AG20443 (cell line): ENCODE data around the gene EPHA8.

ENCODE experiments used
- DNase-seq: peaks from one replicate; pipeline ENCODE4 v3.0.0; 2012; ENCODE audit warnings: low spot score, mixed read lengths

Gene EPHA8

DNA sequence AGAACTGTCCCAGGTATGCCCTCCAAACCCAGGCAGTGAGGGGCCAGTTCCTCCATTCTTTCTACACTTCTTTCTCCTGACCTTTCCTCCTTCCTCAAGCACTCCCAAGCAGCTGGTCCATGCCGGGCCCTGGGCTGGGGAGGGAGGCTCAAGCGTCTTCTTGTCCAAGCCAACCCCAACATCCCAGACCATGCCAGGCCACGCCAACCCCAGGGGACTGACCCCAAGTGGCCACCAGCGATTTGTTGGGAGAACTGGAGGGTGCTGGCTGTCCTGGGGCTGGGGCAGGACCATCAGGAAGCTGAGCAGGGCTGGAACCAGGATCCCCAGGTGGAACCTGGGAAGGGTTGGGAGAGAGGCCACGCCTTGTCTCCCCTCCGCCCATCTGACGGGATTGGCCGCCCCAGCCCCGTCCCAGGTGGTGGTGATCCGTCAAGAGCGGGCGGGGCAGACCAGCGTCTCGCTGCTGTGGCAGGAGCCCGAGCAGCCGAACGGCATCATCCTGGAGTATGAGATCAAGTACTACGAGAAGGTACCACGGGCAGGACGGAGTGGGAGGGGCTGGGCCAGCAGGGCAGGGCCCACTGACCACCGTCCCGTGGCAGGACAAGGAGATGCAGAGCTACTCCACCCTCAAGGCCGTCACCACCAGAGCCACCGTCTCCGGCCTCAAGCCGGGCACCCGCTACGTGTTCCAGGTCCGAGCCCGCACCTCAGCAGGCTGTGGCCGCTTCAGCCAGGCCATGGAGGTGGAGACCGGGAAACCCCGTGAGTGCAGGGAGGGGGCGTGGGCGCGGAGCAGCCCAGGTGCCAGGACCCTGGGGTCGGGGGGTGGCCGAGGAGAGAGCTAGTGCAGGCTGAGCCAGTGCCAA is 29.9 kb downstream of the EPHA8 start:
- DNase-seq: no peak

- DNase-seq: no peak
Measured at GRCh38 chr1:22594396-22594795, 31.1 kb downstream of the EPHA8 start.

GRCh38 chr1:22595108-22595507 is 31.8 kb downstream of the EPHA8 start:
- no peak for DNase-seq

DNA sequence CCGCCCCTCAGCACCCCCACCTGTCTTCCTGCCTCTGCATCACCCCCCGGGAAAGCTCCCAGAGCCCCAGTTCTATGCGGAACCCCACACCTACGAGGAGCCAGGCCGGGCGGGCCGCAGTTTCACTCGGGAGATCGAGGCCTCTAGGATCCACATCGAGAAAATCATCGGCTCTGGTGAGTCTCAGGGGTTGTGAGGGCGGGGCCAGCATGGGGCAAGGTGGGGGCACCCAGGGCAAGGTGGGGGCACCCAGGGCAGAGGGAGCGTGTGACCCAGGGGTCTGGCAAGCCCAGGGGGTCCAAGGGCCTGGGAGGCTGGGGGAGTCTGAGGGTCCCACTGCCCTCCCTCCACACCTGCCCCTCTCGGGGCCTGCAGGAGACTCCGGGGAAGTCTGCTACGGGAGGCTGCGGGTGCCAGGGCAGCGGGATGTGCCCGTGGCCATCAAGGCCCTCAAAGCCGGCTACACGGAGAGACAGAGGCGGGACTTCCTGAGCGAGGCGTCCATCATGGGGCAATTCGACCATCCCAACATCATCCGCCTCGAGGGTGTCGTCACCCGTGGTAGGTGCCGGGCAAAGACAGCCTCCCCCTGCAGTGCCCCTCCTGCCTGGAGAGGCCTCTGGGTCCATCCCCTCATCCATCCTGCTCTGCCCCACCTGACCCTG is 34.1 kb downstream of the EPHA8 start:
- DNase-seq: no peak

- DNase-seq: no peak
Measured at GRCh38 chr1:22597996-22598395, 34.7 kb downstream of the EPHA8 start.

- DNase-seq: no peak
Measured at GRCh38 chr1:22598736-22599135, 35.4 kb downstream of the EPHA8 start.

GRCh38 chr1:22600071-22600816 is 37.0 kb downstream of the EPHA8 start:
- no peak for DNase-seq

DNA sequence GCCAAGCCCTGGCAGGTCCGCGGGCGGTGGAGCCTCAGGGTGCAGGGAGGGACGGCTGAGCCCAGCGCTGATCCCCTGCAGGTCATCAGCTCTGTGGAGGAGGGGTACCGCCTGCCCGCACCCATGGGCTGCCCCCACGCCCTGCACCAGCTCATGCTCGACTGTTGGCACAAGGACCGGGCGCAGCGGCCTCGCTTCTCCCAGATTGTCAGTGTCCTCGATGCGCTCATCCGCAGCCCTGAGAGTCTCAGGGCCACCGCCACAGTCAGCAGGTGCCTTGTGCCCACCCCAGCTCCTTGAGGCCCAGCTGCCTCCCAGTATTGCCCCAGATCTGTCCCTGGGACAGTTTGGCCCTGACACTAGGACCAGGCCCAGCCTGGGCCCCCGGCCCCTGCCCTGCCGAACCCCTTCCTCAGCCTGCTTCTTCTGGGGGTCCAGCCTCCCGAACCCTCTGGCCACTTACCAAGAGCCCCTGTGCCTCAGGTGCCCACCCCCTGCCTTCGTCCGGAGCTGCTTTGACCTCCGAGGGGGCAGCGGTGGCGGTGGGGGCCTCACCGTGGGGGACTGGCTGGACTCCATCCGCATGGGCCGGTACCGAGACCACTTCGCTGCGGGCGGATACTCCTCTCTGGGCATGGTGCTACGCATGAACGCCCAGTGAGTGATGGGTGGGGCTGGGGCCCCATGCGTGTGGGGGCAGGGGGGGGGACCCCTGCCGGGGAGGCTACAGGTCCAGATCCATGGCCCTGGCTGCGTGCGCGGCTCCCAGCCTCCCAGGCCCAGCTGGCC is 37.7 kb downstream of the EPHA8 start:
- no peak for DNase-seq

- DNase-seq: no peak
Measured at GRCh38 chr1:22601610-22602009, 38.3 kb downstream of the EPHA8 start.

GRCh38 chr1:22602060-22602740 is 38.9 kb downstream of the EPHA8 start:
- no peak for DNase-seq

GRCh38 chr1:22606161-22606560 is 42.9 kb downstream of the EPHA8 start:
- DNase-seq: no peak

DNA sequence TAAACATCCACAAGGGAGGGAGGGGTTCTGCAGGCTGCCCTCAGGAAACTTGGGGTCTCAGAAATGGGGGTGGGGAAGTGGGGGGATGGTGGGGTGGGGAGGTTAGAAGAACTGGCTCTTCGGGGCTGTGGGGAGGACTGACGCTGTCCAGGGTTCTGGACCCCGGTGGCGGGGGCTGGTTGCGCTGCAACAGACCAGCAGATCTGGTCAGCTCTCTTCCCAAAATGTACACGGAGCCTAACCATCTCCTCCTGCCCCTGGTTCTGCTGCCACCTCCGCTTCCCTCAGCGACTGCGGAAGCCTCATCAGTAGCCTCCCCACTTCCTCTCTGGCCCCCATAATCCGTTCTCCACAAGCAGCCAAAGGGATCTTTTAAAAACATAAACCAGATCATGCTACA is 43.9 kb downstream of the EPHA8 start:
- peak; percentile 40 for DNase-seq

- DNase-seq: no peak
Measured at GRCh38 chr1:22608361-22608760, 45.1 kb downstream of the EPHA8 start.

DNA sequence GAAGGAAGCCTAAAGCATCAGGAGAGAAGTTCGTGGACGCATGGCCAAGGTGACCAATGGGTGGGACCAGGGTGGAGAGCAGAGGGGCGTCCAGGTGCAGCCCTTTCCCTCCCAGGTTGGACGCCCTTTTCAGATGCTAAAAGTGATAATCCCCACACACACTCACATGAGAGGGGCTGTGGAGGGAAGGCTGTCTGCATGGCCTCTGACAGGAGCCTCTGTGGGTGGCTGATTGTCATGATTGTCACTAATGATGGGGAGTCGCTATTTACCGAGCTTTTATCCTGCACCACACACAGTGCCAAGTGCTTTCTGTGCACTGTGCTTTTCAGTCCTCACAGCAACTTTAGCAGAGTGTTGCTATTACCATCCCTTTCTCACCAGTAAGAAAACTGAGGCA is 46.0 kb downstream of the EPHA8 start:
- DNase-seq: no peak

DNA sequence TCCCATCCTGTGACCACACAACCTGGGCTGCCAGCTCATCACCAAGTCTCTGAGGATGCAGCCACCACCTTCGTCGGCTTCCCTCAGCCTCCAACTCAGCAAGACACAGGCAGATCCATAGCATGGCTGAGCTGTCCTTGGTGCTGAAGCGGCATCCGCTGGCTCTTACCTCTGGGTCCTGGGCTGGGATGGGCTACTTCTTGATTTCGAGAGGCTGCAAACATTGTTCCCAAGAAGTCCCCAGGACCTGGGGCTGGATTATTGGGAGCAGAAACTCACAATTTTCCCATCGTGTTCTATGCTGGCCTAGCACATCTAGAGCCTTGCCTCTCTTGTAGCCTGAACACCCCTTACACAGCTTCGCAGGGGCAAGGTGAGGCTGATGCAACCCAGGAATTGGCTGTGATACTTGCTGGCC is 48.2 kb downstream of the EPHA8 start:
- peak; percentile 65 for DNase-seq

DNA sequence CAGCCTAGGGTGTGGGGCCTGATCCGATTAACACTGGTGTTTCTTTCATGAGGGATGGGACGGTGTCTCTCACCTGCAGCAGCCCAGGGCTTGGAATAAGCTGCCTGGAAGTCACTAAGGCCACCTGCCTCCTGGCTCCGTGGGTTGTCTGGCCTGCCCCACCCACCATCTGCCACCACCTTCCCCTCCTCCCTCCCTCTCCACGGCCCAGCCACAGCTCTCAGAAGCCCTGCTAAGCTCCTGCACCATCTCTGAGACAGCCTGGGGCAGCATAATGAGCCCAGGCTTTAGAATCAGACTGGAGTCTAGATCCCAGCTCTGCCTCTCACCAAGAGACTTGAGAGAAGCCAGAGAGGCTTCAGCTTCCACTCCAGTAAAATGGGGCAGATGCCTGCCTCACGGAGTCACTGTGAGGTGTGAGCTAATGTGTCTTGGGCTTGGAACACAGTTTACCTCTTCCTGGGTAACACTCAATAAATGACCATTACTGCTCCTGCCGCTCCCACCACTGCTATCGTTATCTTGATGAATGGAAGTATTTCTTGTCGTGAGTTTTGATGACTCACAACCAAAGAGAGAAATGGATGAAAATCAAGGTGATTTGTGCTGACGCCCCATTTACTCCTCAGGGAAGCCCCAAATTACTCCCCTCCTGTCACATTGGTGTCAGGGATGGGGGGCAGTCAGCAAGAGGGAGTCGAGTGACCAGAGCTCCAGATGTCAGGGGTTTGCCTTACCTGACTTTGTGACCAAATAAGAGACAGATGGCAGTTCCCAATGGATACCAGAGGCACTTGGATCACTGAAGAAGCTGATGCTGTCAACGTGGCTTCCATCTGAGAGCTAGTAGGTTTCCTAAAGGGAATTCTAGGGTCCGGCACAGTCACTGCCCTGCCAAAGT is 49.6 kb downstream of the EPHA8 start:
- DNase-seq: no peak

- DNase-seq: no peak
Measured at GRCh38 chr1:22613572-22613918, 50.3 kb downstream of the EPHA8 start.

DNA sequence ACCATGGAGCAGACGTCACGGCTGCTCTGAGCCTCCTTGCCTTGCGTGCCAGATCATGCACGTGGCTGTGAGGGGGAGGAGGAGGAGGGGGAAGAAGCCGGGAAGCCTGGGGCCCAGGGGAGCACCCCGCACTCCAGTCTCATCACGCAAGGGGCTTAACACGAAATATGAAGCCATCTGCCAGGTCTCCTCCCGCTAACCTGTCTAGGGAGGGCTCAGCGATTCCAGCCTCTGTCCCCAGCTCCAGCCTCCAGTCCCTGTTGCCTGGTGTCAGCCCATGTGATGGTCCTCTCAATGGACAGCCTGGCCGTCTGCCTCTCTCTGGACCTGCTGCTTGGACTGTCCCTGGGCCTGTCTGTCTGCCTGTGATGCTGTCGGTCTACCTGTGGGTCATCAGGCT is 50.7 kb downstream of the EPHA8 start:
- DNase-seq: no peak

GRCh38 chr1:22615886-22616285 is 52.6 kb downstream of the EPHA8 start:
- no peak for DNase-seq

- DNase-seq: no peak
Measured at GRCh38 chr1:22616571-22616970, 53.3 kb downstream of the EPHA8 start.
